Chondrocyte (in vitro differentiated cells): ENCODE results near the gene PRIM1. TPM values are rescaled to one million over a fixed set of nuclear protein-coding genes. Genes with fewer than 3 reads are reported as not detected.

Experiments
- DNase-seq: peaks from one replicate; pipeline ENCODE4 v3.0.0; 2021; ENCODE audit warnings: mixed read lengths, low spot score
- H3K27ac Mint-ChIP-seq: one replicate; pipeline ENCODE4 v1.8.0; 2021; ENCODE audit warnings: mild to moderate bottlenecking, moderate library complexity, mixed read lengths; ENCODE audit not compliant: unreplicated experiment
- H3K27me3 Mint-ChIP-seq: 2 replicates; pipeline ENCODE4 v1.8.0; 2021; ENCODE audit warnings: low read depth, mixed read lengths
- H3K36me3 Mint-ChIP-seq: 2 replicates; pipeline ENCODE4 v1.8.0; 2021; ENCODE audit warnings: low read depth, mixed read lengths
- H3K4me1 Mint-ChIP-seq: 2 replicates; pipeline ENCODE4 v1.8.0; 2021; ENCODE audit warnings: low read depth, mild to moderate bottlenecking, mixed read lengths
- H3K4me3 Mint-ChIP-seq: one replicate; pipeline ENCODE4 v1.8.0; 2021; ENCODE audit warnings: mild to moderate bottlenecking, moderate library complexity, mixed read lengths; ENCODE audit not compliant: unreplicated experiment
- H3K9me3 Mint-ChIP-seq: 2 replicates; pipeline ENCODE4 v1.8.0; 2021; ENCODE audit warnings: low read depth, mixed read lengths
- CTCF ChIP-seq: fragments of 200-600 bp; sonication (generic); IDR thresholded peaks from 2 replicates; pipeline ENCODE4 v1.5.0; 2021; ENCODE audit warnings: antibody characterized with exemption, mild to moderate bottlenecking, moderate library complexity
- total RNA-seq: library from RNA; stranded (reverse); gene quantifications from 3 replicates; pipeline ENCODE4 v1.2.1, GENCODE V29; 2021

Gene PRIM1
- total RNA-seq, 1 donor from 2014 or later = 3.5 TPM

GRCh38 chr12:56716933-56717880 lies 34.9 kb downstream of the PRIM1 start:
- Mint-ChIP-seq H3K9me3 (no peaks in the 10 kb centered on the region), H3K27ac (no peak overlapping the region), H3K4me3 (no peak overlapping the region), H3K27me3 (no peaks in the 10 kb centered on the region), H3K4me1 (peaks cover 48% of the 10 kb centered on the region), H3K36me3 (peaks cover 49% of the 10 kb centered on the region)
- DNase-seq = peak; percentile 46
- TF ChIP-seq CTCF = no peak

- Mint-ChIP-seq H3K36me3 (peaks cover 50% of the 10 kb centered on the region), H3K4me1 (peaks cover 40% of the 10 kb centered on the region), H3K9me3 (no peaks in the 10 kb centered on the region), H3K27ac (peak overlapping the region; percentile 57), H3K27me3 (no peaks in the 10 kb centered on the region), H3K4me3 (no peak overlapping the region)
- no peak for TF ChIP-seq CTCF
- DNase-seq = peak; percentile 20
Observed at GRCh38 chr12:56716458-56716857, 35.7 kb downstream of the PRIM1 start.

- Mint-ChIP-seq H3K9me3 (no peaks in the 10 kb centered on the region), H3K36me3 (peaks cover 54% of the 10 kb centered on the region), H3K4me3 (no peak overlapping the region), H3K27ac (no peak overlapping the region), H3K27me3 (no peaks in the 10 kb centered on the region), H3K4me1 (peaks cover 34% of the 10 kb centered on the region)
- DNase-seq = peak; percentile 38
- no peak for TF ChIP-seq CTCF
Observed at GRCh38 chr12:56715798-56716197, 36.3 kb downstream of the PRIM1 start.

GRCh38 chr12:56714431-56714929 lies 37.6 kb downstream of the PRIM1 start:
- no peak for TF ChIP-seq CTCF
- no peak for DNase-seq
- Mint-ChIP-seq H3K9me3 (no peaks in the 10 kb centered on the region), H3K4me3 (no peak overlapping the region), H3K27ac (peak overlapping the region; percentile 8), H3K4me1 (peaks cover 22% of the 10 kb centered on the region), H3K27me3 (no peaks in the 10 kb centered on the region), H3K36me3 (peaks cover 42% of the 10 kb centered on the region)

GRCh38 chr12:56713345-56713744 lies 38.8 kb downstream of the PRIM1 start:
- no peak for DNase-seq
- peaks cover 13% of the 10 kb centered on the region for H3K4me1 Mint-ChIP-seq
- no peaks in the 10 kb centered on the region for H3K27me3 Mint-ChIP-seq
- TF ChIP-seq CTCF = no peak
- no peaks in the 10 kb centered on the region for H3K9me3 Mint-ChIP-seq
- no peak overlapping the region for H3K27ac Mint-ChIP-seq
- peaks cover 38% of the 10 kb centered on the region for H3K36me3 Mint-ChIP-seq
- H3K4me3 Mint-ChIP-seq = no peak overlapping the region
